B cell (primary cell): Measurements from ENCODE around the gene KSR1. TPM values are rescaled to one million over a fixed set of nuclear protein-coding genes. Genes with fewer than 3 reads are reported as not detected.
A peak's percentile ranks its signal among the peaks of the same experiment; 100 is the strongest.

Experiments
- ATAC-seq: fragments of 200-7000 bp; cut with Tn5 transposase; one replicate; pipeline ENCODE4 v1.10.0; 2021; ENCODE audit warnings: low read depth, mild to moderate bottlenecking, moderate number of reproducible peaks, moderate library complexity
- CTCF ChIA-PET: fragments of 350-600 bp; sonication (Branson Sonifier 250); formaldehyde crosslinking; loops from one replicate; lab custom pipeline; 2021; ENCODE audit warnings: antibody characterized with exemption, inconsistent platforms; lab: Charles Lee
- POLR2A ChIA-PET: fragments of 350-600 bp; sonication (Branson Sonifier 250); formaldehyde crosslinking; loops from one replicate; lab custom pipeline; 2021; ENCODE audit warnings: antibody characterized with exemption; lab: Charles Lee
- DNase-seq: peaks from one replicate; pipeline ENCODE4 v3.0.0; 2013
- H2AFZ ChIP-seq: 2 replicates; pipeline ENCODE4 v1.6.1; 2012; ENCODE audit warnings: mild to moderate bottlenecking, low read depth, low read length; ENCODE audit not compliant: insufficient read depth, poor library complexity, severe bottlenecking
- H3K27ac ChIP-seq, 2 donors: 1 replicate in 1 of 2; 2 replicates in 1 of 2; pipeline ENCODE4 v1.5.1; 2012 to 2013; ENCODE audit warnings: low read length in 2 of 2, mild to moderate bottlenecking in 2 of 2, moderate library complexity in 1 of 2
- H3K27me3 ChIP-seq, 4 experiments: fragments of 200-600 bp in 1 of 4; sonication (generic) in 1 of 4; replicated peaks in 1 of 4; 1 replicate in 2 of 4; 2 replicates in 2 of 4; pipeline versions ENCODE4 v1.6.1 to v1.7.0; 2013 to 2016; ENCODE audit warnings: low read length in 3 of 4, mild to moderate bottlenecking in 2 of 4, mixed read lengths in 1 of 4, moderate library complexity in 1 of 4; ENCODE audit not compliant: insufficient read depth in 4 of 4, control insufficient read depth in 3 of 4; ENCODE audit errors: control extremely low read depth in 1 of 4
- H3K36me3 ChIP-seq, 2 experiments: replicated peaks in 1 of 2; 1 replicate in 1 of 2; 2 replicates in 1 of 2; pipeline versions ENCODE4 v1.6.1 to v1.7.1; 2013; ENCODE audit warnings: low read length in 1 of 2; ENCODE audit not compliant: insufficient read depth in 2 of 2, control insufficient read depth in 1 of 2; ENCODE audit errors: control extremely low read depth in 1 of 2, extremely low read depth in 1 of 2
- H3K4me1 ChIP-seq, 2 donors: fragments of 200-600 bp in 1 of 2; sonication (generic) in 1 of 2; 1 replicate in 1 of 2; 2 replicates in 1 of 2; pipeline versions ENCODE4 v1.5.1 to v1.6.1; 2013 to 2017; ENCODE audit warnings: low read length in 2 of 2; ENCODE audit not compliant: control insufficient read depth in 2 of 2, insufficient read depth in 2 of 2
- H3K4me2 ChIP-seq: replicated peaks from 2 replicates; pipeline ENCODE3; 2012; ENCODE audit warnings: mild to moderate bottlenecking, low read depth, low read length; ENCODE audit not compliant: poor library complexity, severe bottlenecking
- H3K4me3 ChIP-seq, 5 experiments: fragments of 200-600 bp in 1 of 5; sonication (generic) in 1 of 5; 1 replicate in 3 of 5; 2 replicates in 2 of 5; pipeline versions ENCODE4 v1.5.1 to v1.7.0; 2011 to 2016; ENCODE audit warnings: low read length in 4 of 5, mild to moderate bottlenecking in 4 of 5, low read depth in 2 of 5, control low read depth in 1 of 5, moderate library complexity in 1 of 5; ENCODE audit not compliant: insufficient read depth in 1 of 5; ENCODE audit errors: control extremely low read depth in 1 of 5, extremely low read depth in 1 of 5
- H3K79me2 ChIP-seq: fragments of 200-600 bp; sonication (generic); one replicate; pipeline ENCODE4 v1.6.0; 2016; ENCODE audit warnings: low read length; ENCODE audit not compliant: control insufficient read depth, insufficient read depth
- H3K9ac ChIP-seq: fragments of 200-600 bp; sonication (generic); 2 replicates; pipeline ENCODE4 v1.6.1; 2017; ENCODE audit warnings: mild to moderate bottlenecking, low read length, moderate library complexity
- H3K9me3 ChIP-seq, 3 donors: one replicate each; pipeline versions ENCODE4 v1.6.1 to v1.7.1; 2013; ENCODE audit warnings: low read length in 2 of 3; ENCODE audit not compliant: control insufficient read depth in 2 of 3, insufficient read depth in 1 of 3; ENCODE audit errors: control extremely low read depth in 1 of 3
- H4K20me1 ChIP-seq: 2 replicates; pipeline ENCODE4 v1.6.0; 2012; ENCODE audit warnings: mild to moderate bottlenecking, low read length; ENCODE audit not compliant: insufficient read depth, control insufficient read depth, poor library complexity, severe bottlenecking
- H3K27ac Mint-ChIP-seq: one replicate; pipeline ENCODE4 v1.8.0; 2021; ENCODE audit warnings: mixed read lengths
- H3K27me3 Mint-ChIP-seq: one replicate; pipeline ENCODE4 v1.8.0; 2021; ENCODE audit warnings: mixed read lengths
- H3K4me1 Mint-ChIP-seq: one replicate; pipeline ENCODE4 v1.8.0; 2021; ENCODE audit warnings: mixed read lengths
- H3K4me3 Mint-ChIP-seq: one replicate; pipeline ENCODE4 v1.8.0; 2021; ENCODE audit warnings: mixed read lengths
- H3K9me3 Mint-ChIP-seq: one replicate; pipeline ENCODE4 v1.8.0; 2022; ENCODE audit warnings: mixed read lengths; ENCODE audit not compliant: insufficient read depth
- CTCF ChIP-seq: fragments of 200-600 bp; IDR thresholded peaks from one replicate; pipeline ENCODE4 v1.8.0; 2022; ENCODE audit warnings: antibody characterized with exemption, mild to moderate bottlenecking
- EZH2 ChIP-seq: IDR thresholded peaks from 2 replicates; pipeline ENCODE4 v1.6.1; 2012; ENCODE audit warnings: borderline replicate concordance, low read depth, mild to moderate bottlenecking, moderate library complexity, low read length; ENCODE audit not compliant: insufficient read depth, poor library complexity, severe bottlenecking
- WGBS: methylation state at CpG from one replicate; pipeline ENCODE4 v1.1.5; 2013; ENCODE audit warnings: missing lambda C conversion rate; ENCODE audit not compliant: insufficient coverage; 5-methylcytosine and 5-hydroxymethylcytosine counted together
- intact Hi-C: fragments of 100-400 bp; cut with micrococcal nuclease; formaldehyde crosslinking; loops from one replicate; pipeline ENCODE4 v1.10.0; 2022
- polyA plus RNA-seq: library from polyadenylated mRNA; depleted of rRNA; stranded (reverse); fragments of >200 nt; gene quantifications from 2 replicates; pipeline ENCODE4 v1.2.3, GENCODE V29; 2012
- total RNA-seq, 2 donors: library from RNA; stranded (reverse); fragments of 120-200 nt in 1 of 2; gene quantifications; 1 replicate in 1 of 2; 2 replicates in 1 of 2; pipeline versions ENCODE4 v1.2.3 to v1.2.4, GENCODE V29; 2013 to 2022

The KSR1 gene
- total and polyA plus RNA-seq, 2 donors (not counting 1 experiment from before 2014, with no cell fraction given): 27.5 to 85.6 TPM

- TF ChIP-seq EZH2 (no peak), CTCF (no peak)
- CTCF ChIA-PET: no interaction called here
- Histone ChIP-seq H3K4me2 (no peak overlapping the region), H3K79me2 (peaks cover 8% of the 10 kb centered on the region), H3K9me3 (peaks cover 0 to 27% (median 18%) of the 10 kb centered on the region in 3 donors), H3K4me1 (peaks cover 21 to 33% of the 10 kb centered on the region in 2 donors), H4K20me1 (no peaks in the 10 kb centered on the region), H3K4me3 (no peak overlapping the region), H2AFZ (no peak overlapping the region), H3K27me3 (no peaks in the 10 kb centered on the region), H3K9ac (no peak overlapping the region), H3K36me3 (no peaks in the 10 kb centered on the region), H3K27ac (no peak overlapping the region)
- Mint-ChIP-seq H3K9me3 (peaks cover 9% of the 10 kb centered on the region), H3K27me3 (no peaks in the 10 kb centered on the region), H3K4me3 (no peak overlapping the region), H3K27ac (peak overlapping the region; percentile 10), H3K4me1 (peaks cover 40% of the 10 kb centered on the region)
- POLR2A ChIA-PET: no interaction called here
- 91% methylated on average over 12 of the region's 12 CpGs for WGBS
- intact Hi-C loops: no loop called here
- DNase-seq (no peak), ATAC-seq (no peak)
Observed at GRCh38 chr17:27502526-27503324, 46.5 kb downstream of the KSR1 start.

- no peak for ATAC-seq
- peaks cover 21 to 39% of the 10 kb centered on the region in 2 donors for H3K4me1 ChIP-seq
- intact Hi-C loops: no loop called here
- no peaks in the 10 kb centered on the region for H4K20me1 ChIP-seq
- no peak for DNase-seq
- H3K9ac ChIP-seq: no peak overlapping the region
- H3K27ac ChIP-seq: no peak overlapping the region
- H3K4me3 ChIP-seq: no peak overlapping the region
- TF ChIP-seq CTCF (no peak), EZH2 (no peak)
- peak overlapping the region; percentile 12 for H3K27ac Mint-ChIP-seq
- peaks cover 16% of the 10 kb centered on the region for H3K79me2 ChIP-seq
- H3K27me3 ChIP-seq: no peaks in the 10 kb centered on the region
- peaks cover 0 to 27% (median 18%) of the 10 kb centered on the region in 3 donors for H3K9me3 ChIP-seq
- CTCF ChIA-PET: no interaction called here
- H3K27me3 Mint-ChIP-seq: no peaks in the 10 kb centered on the region
- peaks cover 9% of the 10 kb centered on the region for H3K9me3 Mint-ChIP-seq
- 100% methylated on average over 6 of the region's 8 CpGs for WGBS
- H3K4me2 ChIP-seq: no peak overlapping the region
- H3K36me3 ChIP-seq: no peaks in the 10 kb centered on the region
- POLR2A ChIA-PET: no interaction called here
- H3K4me1 Mint-ChIP-seq: peaks cover 46% of the 10 kb centered on the region
- no peak overlapping the region for H2AFZ ChIP-seq
- no peak overlapping the region for H3K4me3 Mint-ChIP-seq
Observed at GRCh38 chr17:27503611-27504010, 47.4 kb downstream of the KSR1 start.
